H9 (cell line): ENCODE results near the gene ARFGEF2. TPM values are rescaled to one million over a fixed set of nuclear protein-coding genes. Genes with fewer than 3 reads are reported as not detected.

Source experiments
- DNase-seq: peaks from one replicate; pipeline ENCODE4 v3.0.0-alpha.2; 2017
- H2AFZ ChIP-seq: one replicate; pipeline ENCODE4 v1.6.1; 2013; ENCODE audit warnings: mild to moderate bottlenecking, low read length, control low read depth, moderate library complexity
- H2AK5ac ChIP-seq: 2 replicates; pipeline ENCODE4 v1.6.1; 2013; ENCODE audit warnings: low read length, control low read depth, mixed read lengths; ENCODE audit not compliant: insufficient read length
- H2BK120ac ChIP-seq: one replicate; pipeline ENCODE4 v1.6.1; 2013; ENCODE audit warnings: low read depth, mild to moderate bottlenecking, low read length, control low read depth, inconsistent platforms; ENCODE audit not compliant: poor library complexity, severe bottlenecking
- H2BK12ac ChIP-seq: 2 replicates; pipeline ENCODE4 v1.6.1; 2013; ENCODE audit warnings: low read length, control low read depth, mixed read lengths, low read depth; ENCODE audit not compliant: insufficient read length
- H2BK15ac ChIP-seq: 2 replicates; pipeline ENCODE4 v1.6.1; 2013; ENCODE audit warnings: low read depth, low read length, control low read depth
- H2BK20ac ChIP-seq: one replicate; pipeline ENCODE4 v1.6.1; 2013; ENCODE audit warnings: low read depth, mild to moderate bottlenecking, low read length, control low read depth, inconsistent platforms; ENCODE audit not compliant: poor library complexity, severe bottlenecking
- H2BK5ac ChIP-seq: 2 replicates; pipeline ENCODE4 v1.6.1; 2013; ENCODE audit warnings: low read length, control low read depth, mixed read lengths; ENCODE audit not compliant: insufficient read length
- H3K14ac ChIP-seq: 2 replicates; pipeline ENCODE4 v1.6.1; 2013; ENCODE audit warnings: low read length, control low read depth; ENCODE audit not compliant: insufficient read depth
- H3K18ac ChIP-seq: 2 replicates; pipeline ENCODE4 v1.6.1; 2013; ENCODE audit warnings: low read depth, mild to moderate bottlenecking, mixed read lengths, low read length, control low read depth; ENCODE audit not compliant: insufficient read length
- H3K23ac ChIP-seq: 2 replicates; pipeline ENCODE4 v1.6.1; 2013; ENCODE audit warnings: low read length, control low read depth, mixed read lengths, low read depth; ENCODE audit not compliant: insufficient read length
- H3K23me2 ChIP-seq: 2 replicates; pipeline ENCODE4 v1.6.1; 2013; ENCODE audit warnings: low read depth, mild to moderate bottlenecking, mixed read lengths, low read length, control low read depth; ENCODE audit not compliant: insufficient read length, poor library complexity, severe bottlenecking
- H3K27ac ChIP-seq: 2 replicates; pipeline ENCODE4 v1.5.1; 2013; ENCODE audit warnings: low read length, control low read depth, mixed read lengths, low read depth; ENCODE audit not compliant: insufficient read length
- H3K27me3 ChIP-seq: 2 replicates; pipeline ENCODE4 v1.6.1; 2013; ENCODE audit warnings: low read length, control low read depth, inconsistent platforms; ENCODE audit not compliant: insufficient read depth
- H3K4ac ChIP-seq: 2 replicates; pipeline ENCODE4 v1.6.1; 2013; ENCODE audit warnings: low read depth, mild to moderate bottlenecking, control low read depth, inconsistent platforms, low read length, moderate library complexity
- H3K4me1 ChIP-seq: 2 replicates; pipeline ENCODE4 v1.6.1; 2013; ENCODE audit warnings: low read length, control low read depth, inconsistent platforms; ENCODE audit not compliant: insufficient read depth
- H3K4me2 ChIP-seq: 2 replicates; pipeline ENCODE4 v1.6.1; 2013; ENCODE audit warnings: low read length, control low read depth, mixed read lengths; ENCODE audit not compliant: insufficient read length, insufficient read depth
- H3K56ac ChIP-seq: 2 replicates; pipeline ENCODE4 v1.6.1; 2013; ENCODE audit warnings: low read depth, mild to moderate bottlenecking, mixed read lengths, low read length, control low read depth; ENCODE audit not compliant: insufficient read length
- H3K79me1 ChIP-seq: 2 replicates; pipeline ENCODE4 v1.6.1; 2013; ENCODE audit warnings: low read depth, mild to moderate bottlenecking, moderate library complexity, low read length, control low read depth, inconsistent platforms; ENCODE audit not compliant: insufficient read depth, poor library complexity, severe bottlenecking
- H3K79me2 ChIP-seq: 2 replicates; pipeline ENCODE4 v1.6.1; 2013; ENCODE audit warnings: low read length, control low read depth, inconsistent platforms; ENCODE audit not compliant: insufficient read depth
- H3K9ac ChIP-seq: 2 replicates; pipeline ENCODE4 v1.6.1; 2013; ENCODE audit warnings: low read length, control low read depth, mixed read lengths; ENCODE audit not compliant: insufficient read length; ENCODE audit errors: extremely low read depth
- H3K9me3 ChIP-seq: one replicate; pipeline ENCODE4 v1.6.1; 2013; ENCODE audit warnings: low read depth, low read length, inconsistent platforms; ENCODE audit not compliant: control insufficient read depth
- H3T11ph ChIP-seq: one replicate; pipeline ENCODE4 v1.6.1; 2013; ENCODE audit warnings: mild to moderate bottlenecking, low read length, control low read depth, inconsistent platforms
- H4K20me1 ChIP-seq: one replicate; pipeline ENCODE4 v1.6.1; 2013; ENCODE audit not compliant: control insufficient read depth, insufficient read length, insufficient read depth
- H4K5ac ChIP-seq: 2 replicates; pipeline ENCODE4 v1.6.1; 2013; ENCODE audit warnings: low read depth, mild to moderate bottlenecking, mixed read lengths, low read length, control low read depth; ENCODE audit not compliant: insufficient read length
- H4K8ac ChIP-seq: replicated peaks from 2 replicates; pipeline ENCODE4 v1.6.1; 2013; ENCODE audit warnings: low read length, control low read depth, mixed read lengths, low read depth; ENCODE audit not compliant: insufficient read length
- H4K91ac ChIP-seq: 2 replicates; pipeline ENCODE4 v1.6.1; 2013; ENCODE audit warnings: low read depth, mild to moderate bottlenecking, moderate library complexity, mixed read lengths, low read length, control low read depth; ENCODE audit not compliant: insufficient read length
- H3K27ac Mint-ChIP-seq, 3 experiments: 2 replicates in 2 of 3; 3 replicates in 1 of 3; pipeline ENCODE4 v1.8.0; 2020 to 2021; ENCODE audit warnings: mixed read lengths in 3 of 3, mild to moderate bottlenecking in 1 of 3, moderate library complexity in 1 of 3
- H3K27me3 Mint-ChIP-seq: 2 replicates; pipeline ENCODE4 v1.8.0; 2021; ENCODE audit warnings: low read depth, mild to moderate bottlenecking, moderate library complexity, mixed read lengths
- H3K36me3 Mint-ChIP-seq, 3 experiments: 2 replicates in 2 of 3; 3 replicates in 1 of 3; pipeline ENCODE4 v1.8.0; 2020 to 2021; ENCODE audit warnings: low read depth in 3 of 3, mixed read lengths in 3 of 3; ENCODE audit not compliant: insufficient read depth in 1 of 3
- H3K4me1 Mint-ChIP-seq, 2 experiments: 2 replicates each; pipeline ENCODE4 v1.8.0; 2020; ENCODE audit warnings: mixed read lengths in 2 of 2
- H3K4me3 Mint-ChIP-seq, 2 experiments: 2 replicates in 1 of 2; 3 replicates in 1 of 2; pipeline ENCODE4 v1.8.0; 2020 to 2021; ENCODE audit warnings: mild to moderate bottlenecking in 2 of 2, mixed read lengths in 2 of 2, moderate library complexity in 1 of 2
- H3K9me3 Mint-ChIP-seq, 2 experiments: 2 replicates in 1 of 2; 3 replicates in 1 of 2; pipeline ENCODE4 v1.8.0; 2020; ENCODE audit warnings: mild to moderate bottlenecking in 2 of 2, mixed read lengths in 2 of 2, moderate library complexity in 1 of 2
- total RNA-seq: library from RNA; stranded (reverse); gene quantifications from 2 replicates; pipeline ENCODE4 v1.2.1, GENCODE V29; 2021
- TF ChIP-seq, protein P1 (sequence below): fragments of 200-600 bp; sonication (generic); conservative IDR thresholded peaks from 3 replicates; pipeline ENCODE4 v1.8.0; 2021; ENCODE audit warnings: antibody characterized with exemption, mild to moderate bottlenecking

The ARFGEF2 gene
- total RNA-seq, 1 experiment from 2014 or later = 16.6 TPM

DNA sequence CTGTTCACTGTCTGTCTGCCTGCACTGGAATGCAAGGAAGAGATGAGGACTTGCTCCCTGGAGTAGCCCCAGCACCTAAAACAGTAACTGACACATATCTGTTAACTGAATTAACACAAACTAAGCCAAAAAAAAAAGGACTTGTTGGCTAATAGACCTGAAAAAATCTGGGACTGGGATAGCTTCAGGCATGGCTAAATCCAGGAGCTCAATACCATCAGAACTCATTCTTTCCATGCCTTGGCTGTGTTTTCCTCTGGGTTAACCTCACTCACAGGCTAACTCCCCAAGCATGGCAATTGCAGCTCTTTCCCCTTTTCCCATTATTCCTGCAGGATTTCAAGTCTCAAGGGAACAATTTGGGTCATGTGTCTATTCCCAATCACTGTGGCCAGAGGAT lies 21.6 kb upstream of the ARFGEF2 start:
- Histone ChIP-seq H2BK120ac (no peak overlapping the region), H2BK20ac (no peak overlapping the region), H2BK15ac (no peak overlapping the region), H3K9me3 (no peaks in the 10 kb centered on the region), H4K5ac (no peak overlapping the region), H3K27me3 (no peaks in the 10 kb centered on the region), H4K20me1 (no peaks in the 10 kb centered on the region), H3K18ac (no peak overlapping the region), H3K27ac (no peak overlapping the region), H2AK5ac (no peak overlapping the region), H3K4ac (no peak overlapping the region), H4K91ac (no peak overlapping the region), H4K8ac (no peak overlapping the region), H2AFZ (no peak overlapping the region), H3K4me1 (peaks cover 4% of the 10 kb centered on the region; the same call in 1 of the 2 replicates), H3K56ac (no peak overlapping the region), H3K79me2 (no peaks in the 10 kb centered on the region), H2BK5ac (no peak overlapping the region), H3K79me1 (no peaks in the 10 kb centered on the region), H3K9ac (no peak overlapping the region), H3K14ac (no peak overlapping the region), H2BK12ac (no peak overlapping the region), H3T11ph (no peak overlapping the region), H3K23ac (no peak overlapping the region), H3K23me2 (no peaks in the 10 kb centered on the region), H3K4me2 (no peak overlapping the region)
- H3K4me3 Mint-ChIP-seq = no peak overlapping the region
- DNase-seq = no peak
- H3K27me3 Mint-ChIP-seq = peaks cover 7% of the 10 kb centered on the region
- peaks cover 6 to 17% of the 10 kb centered on the region in 2 experiments for H3K4me1 Mint-ChIP-seq
- H3K9me3 Mint-ChIP-seq = no peaks in the 10 kb centered on the region; a peak in 1 of 5 replicates
- H3K36me3 Mint-ChIP-seq = no peaks in the 10 kb centered on the region
- TF ChIP-seq, protein P1, sequence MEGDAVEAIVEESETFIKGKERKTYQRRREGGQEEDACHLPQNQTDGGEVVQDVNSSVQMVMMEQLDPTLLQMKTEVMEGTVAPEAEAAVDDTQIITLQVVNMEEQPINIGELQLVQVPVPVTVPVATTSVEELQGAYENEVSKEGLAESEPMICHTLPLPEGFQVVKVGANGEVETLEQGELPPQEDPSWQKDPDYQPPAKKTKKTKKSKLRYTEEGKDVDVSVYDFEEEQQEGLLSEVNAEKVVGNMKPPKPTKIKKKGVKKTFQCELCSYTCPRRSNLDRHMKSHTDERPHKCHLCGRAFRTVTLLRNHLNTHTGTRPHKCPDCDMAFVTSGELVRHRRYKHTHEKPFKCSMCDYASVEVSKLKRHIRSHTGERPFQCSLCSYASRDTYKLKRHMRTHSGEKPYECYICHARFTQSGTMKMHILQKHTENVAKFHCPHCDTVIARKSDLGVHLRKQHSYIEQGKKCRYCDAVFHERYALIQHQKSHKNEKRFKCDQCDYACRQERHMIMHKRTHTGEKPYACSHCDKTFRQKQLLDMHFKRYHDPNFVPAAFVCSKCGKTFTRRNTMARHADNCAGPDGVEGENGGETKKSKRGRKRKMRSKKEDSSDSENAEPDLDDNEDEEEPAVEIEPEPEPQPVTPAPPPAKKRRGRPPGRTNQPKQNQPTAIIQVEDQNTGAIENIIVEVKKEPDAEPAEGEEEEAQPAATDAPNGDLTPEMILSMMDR = no peak
- no peak overlapping the region for H3K27ac Mint-ChIP-seq
